SH-SY5Y (cell line): ENCODE measurements around the gene HSP90AB1.

Source experiments
- GATA2 ChIP-seq: IDR thresholded peaks from 2 replicates; pipeline ENCODE4 v1.6.1; 2011; ENCODE audit warnings: mild to moderate bottlenecking, low read depth, low read length
- GATA3 ChIP-seq: IDR thresholded peaks from 2 replicates; pipeline ENCODE4 v1.6.1; 2011; ENCODE audit warnings: low read depth, mild to moderate bottlenecking, low read length, moderate library complexity

DNA sequence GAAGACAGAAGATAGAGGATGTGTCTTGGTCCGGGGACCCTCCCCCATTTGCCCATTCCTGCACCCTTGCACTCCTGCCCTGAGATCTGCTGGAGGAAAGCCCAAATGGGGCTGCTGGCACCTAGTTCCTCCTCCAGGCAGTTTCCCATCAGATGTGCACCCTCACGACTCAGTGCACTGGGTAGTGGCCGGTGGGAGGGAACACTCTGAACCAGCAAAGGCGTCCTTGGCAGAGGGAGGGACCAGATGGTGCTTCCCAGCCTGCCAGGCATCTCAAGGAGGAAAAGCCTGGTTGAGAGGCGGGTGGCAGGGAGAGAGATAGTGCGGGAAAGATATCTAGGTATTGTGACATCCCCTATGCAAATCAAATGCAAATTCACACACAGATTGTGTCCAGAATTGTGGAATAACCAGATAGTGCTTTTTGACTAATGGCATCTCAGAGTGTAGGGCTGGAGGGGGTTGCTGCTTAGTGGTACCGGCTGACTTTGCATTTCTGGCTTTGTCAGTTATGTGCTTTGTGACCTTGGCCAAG, 42.9 kb downstream of the HSP90AB1 start:
- no peak for TF ChIP-seq GATA3
- no peak for TF ChIP-seq GATA2
